HFFc6 (cell line): ENCODE results near the gene TIMP2. TPM values are rescaled to one million over a fixed set of nuclear protein-coding genes. Genes with fewer than 3 reads are reported as not detected.

Experiments
- DNase-seq: peaks from one replicate; pipeline ENCODE4 v3.0.0-alpha.2; 2018
- H3K27ac Mint-ChIP-seq: 2 replicates; pipeline ENCODE4 v1.8.0; 2020; ENCODE audit warnings: mild to moderate bottlenecking, mixed read lengths
- H3K27me3 Mint-ChIP-seq: 2 replicates; pipeline ENCODE4 v1.8.0; 2021; ENCODE audit warnings: mild to moderate bottlenecking, moderate library complexity, mixed read lengths; ENCODE audit not compliant: insufficient read depth
- H3K36me3 Mint-ChIP-seq: 2 replicates; pipeline ENCODE4 v1.8.0; 2021; ENCODE audit warnings: low read depth, mixed read lengths
- H3K4me1 Mint-ChIP-seq: 2 replicates; pipeline ENCODE4 v1.8.0; 2020; ENCODE audit warnings: low read depth, mixed read lengths
- H3K4me3 Mint-ChIP-seq: 2 replicates; pipeline ENCODE4 v1.8.0; 2020; ENCODE audit warnings: mild to moderate bottlenecking, moderate library complexity, mixed read lengths
- H3K9me3 Mint-ChIP-seq: 2 replicates; pipeline ENCODE4 v1.8.0; 2020; ENCODE audit warnings: mild to moderate bottlenecking, mixed read lengths
- total RNA-seq, 6 experiments: library from RNA; stranded (reverse); fragmentation: NEBNext Ultra II Directional; extraction: Animal tissue kit (Norgen Biotek cat#: 25700); gene quantifications; 2 replicates in 1 of 6; 3 replicates in 5 of 6; pipeline ENCODE4 v1.2.3, GENCODE V29; 2021
- TF ChIP-seq, protein P1 (sequence below): fragments of 200-600 bp; sonication (generic); IDR thresholded peaks from 2 replicates; pipeline ENCODE4 v1.5.0; 2021; ENCODE audit warnings: antibody characterized with exemption, mild to moderate bottlenecking

The TIMP2 gene
- total RNA-seq, 6 experiments from 2014 or later = 547 to 705 (median 601) TPM

- DNase-seq = no peak
- peaks cover 45% of the 10 kb centered on the region for H3K4me1 Mint-ChIP-seq
Observed at GRCh38 chr17:78959803-78960202, 34.6 kb upstream of the TIMP2 start.

DNA sequence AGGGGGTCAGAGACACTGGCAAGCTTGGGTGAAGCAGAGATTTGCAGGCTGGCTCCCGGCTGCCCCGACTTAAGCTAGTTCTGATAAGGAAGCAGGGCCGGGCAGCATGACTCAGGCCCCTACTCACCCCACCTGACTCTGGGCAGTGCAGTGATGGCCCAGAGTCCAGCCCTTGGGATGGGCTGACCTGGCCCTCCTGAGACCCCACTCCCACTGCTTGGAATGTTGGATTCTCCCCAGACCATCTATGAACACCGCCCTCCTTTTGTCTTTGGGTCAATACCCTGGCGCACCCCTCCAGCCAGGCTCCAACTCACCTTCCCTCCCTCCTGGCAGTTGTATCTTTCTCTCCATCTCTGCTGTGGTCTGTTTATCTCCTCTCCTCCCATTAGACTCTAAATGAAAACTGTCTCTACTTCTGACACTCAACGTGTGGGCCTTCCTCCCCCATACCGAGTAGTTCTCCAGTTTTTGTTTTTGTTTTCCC is 33.5 kb upstream of the TIMP2 start:
- no peaks in the 10 kb centered on the region for H3K36me3 Mint-ChIP-seq
- H3K4me3 Mint-ChIP-seq = no peak overlapping the region
- H3K4me1 Mint-ChIP-seq = peaks cover 52% of the 10 kb centered on the region
- H3K9me3 Mint-ChIP-seq = no peaks in the 10 kb centered on the region
- no peak for DNase-seq
- H3K27me3 Mint-ChIP-seq = peaks cover 1% of the 10 kb centered on the region
- TF ChIP-seq, protein P1, sequence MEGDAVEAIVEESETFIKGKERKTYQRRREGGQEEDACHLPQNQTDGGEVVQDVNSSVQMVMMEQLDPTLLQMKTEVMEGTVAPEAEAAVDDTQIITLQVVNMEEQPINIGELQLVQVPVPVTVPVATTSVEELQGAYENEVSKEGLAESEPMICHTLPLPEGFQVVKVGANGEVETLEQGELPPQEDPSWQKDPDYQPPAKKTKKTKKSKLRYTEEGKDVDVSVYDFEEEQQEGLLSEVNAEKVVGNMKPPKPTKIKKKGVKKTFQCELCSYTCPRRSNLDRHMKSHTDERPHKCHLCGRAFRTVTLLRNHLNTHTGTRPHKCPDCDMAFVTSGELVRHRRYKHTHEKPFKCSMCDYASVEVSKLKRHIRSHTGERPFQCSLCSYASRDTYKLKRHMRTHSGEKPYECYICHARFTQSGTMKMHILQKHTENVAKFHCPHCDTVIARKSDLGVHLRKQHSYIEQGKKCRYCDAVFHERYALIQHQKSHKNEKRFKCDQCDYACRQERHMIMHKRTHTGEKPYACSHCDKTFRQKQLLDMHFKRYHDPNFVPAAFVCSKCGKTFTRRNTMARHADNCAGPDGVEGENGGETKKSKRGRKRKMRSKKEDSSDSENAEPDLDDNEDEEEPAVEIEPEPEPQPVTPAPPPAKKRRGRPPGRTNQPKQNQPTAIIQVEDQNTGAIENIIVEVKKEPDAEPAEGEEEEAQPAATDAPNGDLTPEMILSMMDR = no peak
- no peak overlapping the region for H3K27ac Mint-ChIP-seq

More at GRCh38 chr17:78959803-78960202, 34.6 kb upstream of the TIMP2 start:
- Mint-ChIP-seq H3K27ac (no peak overlapping the region), H3K36me3 (no peaks in the 10 kb centered on the region), H3K27me3 (peaks cover under 1% of the 10 kb centered on the region), H3K9me3 (no peaks in the 10 kb centered on the region), H3K4me3 (no peak overlapping the region)
- TF ChIP-seq, protein P1 = no peak

DNA sequence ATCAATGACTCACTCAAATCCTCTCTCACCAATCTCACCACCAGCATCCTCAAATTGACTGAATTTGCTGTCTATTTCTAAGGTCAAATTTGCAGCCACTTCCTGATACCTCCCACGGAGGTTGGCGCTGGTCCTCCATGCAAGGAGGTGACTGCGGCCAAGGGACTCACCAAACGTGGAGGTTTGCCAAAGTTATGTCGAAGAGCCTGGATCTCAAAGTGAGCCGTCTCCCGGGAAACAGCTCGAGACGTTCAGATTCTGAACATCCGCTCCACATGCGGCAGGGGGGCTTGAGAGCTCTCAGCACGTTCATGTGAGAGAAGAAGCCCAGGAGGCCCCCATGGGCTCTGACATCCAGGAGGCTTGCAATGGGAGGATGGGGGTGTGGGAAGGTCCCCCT is 31.9 kb upstream of the TIMP2 start:
- H3K4me1 Mint-ChIP-seq = peaks cover 46% of the 10 kb centered on the region
- H3K4me3 Mint-ChIP-seq = no peak overlapping the region
- TF ChIP-seq, protein P1 = no peak
- peak; percentile 19 for DNase-seq
- no peaks in the 10 kb centered on the region for H3K36me3 Mint-ChIP-seq
- peaks cover 1% of the 10 kb centered on the region for H3K27me3 Mint-ChIP-seq
- H3K27ac Mint-ChIP-seq = no peak overlapping the region
- H3K9me3 Mint-ChIP-seq = no peaks in the 10 kb centered on the region

- Mint-ChIP-seq H3K4me1 (peaks cover 37% of the 10 kb centered on the region), H3K27ac (no peak overlapping the region), H3K4me3 (no peak overlapping the region), H3K36me3 (peaks cover 3% of the 10 kb centered on the region), H3K27me3 (peaks cover 5% of the 10 kb centered on the region), H3K9me3 (peaks cover 5% of the 10 kb centered on the region)
- TF ChIP-seq, protein P1 = no peak
- DNase-seq = no peak
Observed at GRCh38 chr17:78956254-78956653, 31.1 kb upstream of the TIMP2 start.

- peaks cover 31% of the 10 kb centered on the region for H3K4me1 Mint-ChIP-seq
- H3K36me3 Mint-ChIP-seq = peaks cover 17% of the 10 kb centered on the region
- no peak overlapping the region for H3K27ac Mint-ChIP-seq
- no peak overlapping the region for H3K4me3 Mint-ChIP-seq
- no peak for DNase-seq
- H3K9me3 Mint-ChIP-seq = peaks cover 20% of the 10 kb centered on the region
- TF ChIP-seq, protein P1 = no peak
- peaks cover 5% of the 10 kb centered on the region for H3K27me3 Mint-ChIP-seq
Observed at GRCh38 chr17:78954684-78955083, 29.5 kb upstream of the TIMP2 start.
